Measurements from ENCODE around the gene LIPJ.

Gene LIPJ

GRCh38 chr10:88544140-88544870 is 42.3 kb upstream of the LIPJ start:
- no peak for DNase-seq (ENCODE audit: low spot score)
- in situ Hi-C loops (cut with MboI; ENCODE audit: low pct_unique_long_range_greater_than_20kb, low sequenced_read_pairs, unreplicated experiment) = loop anchor here (10.0 kb wide), 1 partner anchor 140 kb away; no protein-coding TSS in a partner anchor
- TF ChIP-seq CTCF (IDR thresholded peaks at IDR 0.05; ENCODE audit: extremely low read depth, insufficient read depth, missing control alignments) = no peak

DNA sequence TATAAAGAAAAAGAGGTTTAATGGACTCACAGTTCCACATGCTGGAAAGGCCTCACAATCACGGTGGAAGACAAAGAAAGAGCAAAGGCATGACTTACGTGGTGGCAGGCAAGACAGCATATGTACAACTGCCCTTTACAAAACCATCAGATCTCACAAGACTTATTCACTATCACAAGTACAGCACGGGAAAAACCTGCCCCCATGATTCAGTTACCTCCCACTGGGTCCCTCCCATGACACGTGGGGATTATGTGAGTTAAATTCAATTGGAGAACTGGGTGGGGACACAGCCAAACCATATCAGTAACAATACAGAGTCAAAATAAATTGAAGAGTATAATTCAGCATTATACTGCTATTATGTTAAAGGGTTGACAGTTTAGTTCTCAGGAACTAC is 41.2 kb upstream of the LIPJ start:
- in situ Hi-C loops (cut with MboI; ENCODE audit: low pct_unique_long_range_greater_than_20kb, low sequenced_read_pairs, unreplicated experiment) = loop anchor here (10.0 kb wide), 1 partner anchor 141 kb away; no protein-coding TSS in a partner anchor
- DNase-seq (ENCODE audit: low spot score) = no peak
- no peak for TF ChIP-seq CTCF (IDR thresholded peaks at IDR 0.05; ENCODE audit: extremely low read depth, insufficient read depth, missing control alignments)

DNA sequence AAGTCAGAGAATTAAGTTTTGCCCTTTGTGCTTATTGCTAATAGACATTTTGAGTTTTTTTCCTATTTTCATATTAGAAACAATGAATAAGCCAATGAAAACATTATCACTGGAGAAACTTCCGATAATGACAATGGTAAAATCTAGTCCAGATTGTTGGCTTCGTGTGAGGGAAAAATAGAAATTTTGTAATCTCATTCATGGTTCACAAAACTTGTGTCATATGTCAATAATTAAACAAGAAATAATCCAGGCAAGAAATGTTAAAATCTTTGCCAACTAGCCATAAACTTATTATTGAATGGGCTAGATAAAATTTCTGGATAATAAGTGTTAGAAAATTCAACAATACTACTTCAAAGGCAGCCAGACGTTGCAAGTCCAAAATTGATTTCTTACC is 40.1 kb upstream of the LIPJ start:
- in situ Hi-C loops (cut with MboI; ENCODE audit: low pct_unique_long_range_greater_than_20kb, low sequenced_read_pairs, unreplicated experiment) = loop anchor here (10.0 kb wide), 1 partner anchor 142 kb away; no protein-coding TSS in a partner anchor
- no peak for DNase-seq (ENCODE audit: low spot score)
- no peak for TF ChIP-seq CTCF (IDR thresholded peaks at IDR 0.05; ENCODE audit: extremely low read depth, insufficient read depth, missing control alignments)

DNA sequence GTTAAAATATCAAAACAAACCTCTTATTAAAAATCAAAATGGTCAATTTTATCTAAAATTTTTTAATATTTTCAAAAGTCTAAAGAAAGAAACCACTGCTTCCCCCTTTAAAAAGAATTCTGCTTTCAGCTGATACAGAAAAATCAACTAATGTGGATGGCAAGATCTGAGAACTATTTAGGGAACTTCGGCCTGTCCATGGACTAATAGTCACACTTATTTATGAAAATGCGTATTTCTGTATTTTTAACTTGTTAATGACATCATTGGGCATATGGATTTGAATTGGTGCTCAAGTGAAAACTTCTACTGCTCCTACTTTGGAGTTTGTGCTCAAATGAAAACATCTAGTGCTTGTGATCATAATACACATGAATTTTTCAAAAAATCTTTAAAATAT is 35.3 kb upstream of the LIPJ start:
- no peak for TF ChIP-seq CTCF (IDR thresholded peaks at IDR 0.05; ENCODE audit: extremely low read depth, insufficient read depth, missing control alignments)
- in situ Hi-C loops (cut with MboI; ENCODE audit: low pct_unique_long_range_greater_than_20kb, low sequenced_read_pairs, unreplicated experiment) = loop anchor here (5.0 to 25.0 kb wide), 3 partner anchors 261 to 889 kb away; partner anchors contain the start of genes KLLN, LIPM, PAPSS2 and PTEN
- DNase-seq (ENCODE audit: low spot score) = no peak

DNA sequence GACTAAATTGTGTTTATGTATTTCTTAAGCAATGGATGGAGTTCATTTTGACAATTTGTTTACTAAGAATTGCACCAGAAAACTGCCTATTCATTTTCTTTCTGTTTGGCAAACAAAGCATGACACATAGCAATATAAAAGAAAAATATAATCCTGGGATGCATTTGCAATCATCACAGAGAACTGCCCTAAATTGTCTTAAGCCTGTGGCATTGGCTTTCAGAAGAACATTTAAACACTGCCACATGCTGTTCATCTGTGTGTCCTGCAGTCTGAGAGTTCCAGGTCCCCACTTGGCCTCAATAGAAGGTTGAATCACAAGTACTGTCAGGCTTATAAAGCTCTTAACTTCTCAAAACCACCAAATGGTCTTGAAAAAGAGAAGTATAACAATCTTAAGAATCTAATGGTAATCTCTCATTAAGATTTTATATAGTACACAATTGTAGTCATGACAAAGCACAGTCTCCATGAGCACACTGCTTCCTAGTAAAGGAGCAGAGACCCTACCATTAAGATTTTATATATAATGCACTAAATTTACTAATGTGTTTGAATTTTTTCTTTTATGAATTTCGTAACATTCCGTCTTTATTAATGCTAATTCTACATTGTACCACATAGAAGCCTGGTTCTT is 33.3 kb upstream of the LIPJ start:
- in situ Hi-C loops (cut with MboI; ENCODE audit: low pct_unique_long_range_greater_than_20kb, low sequenced_read_pairs, unreplicated experiment) = loop anchor here (5.0 to 25.0 kb wide), 3 partner anchors 259 to 891 kb away; partner anchors contain the start of genes KLLN, LIPM, PAPSS2 and PTEN
- peak; percentile 43 for DNase-seq (ENCODE audit: low spot score)
- peak; percentile 88 for TF ChIP-seq CTCF (IDR thresholded peaks at IDR 0.05; ENCODE audit: extremely low read depth, insufficient read depth, missing control alignments)

DNA sequence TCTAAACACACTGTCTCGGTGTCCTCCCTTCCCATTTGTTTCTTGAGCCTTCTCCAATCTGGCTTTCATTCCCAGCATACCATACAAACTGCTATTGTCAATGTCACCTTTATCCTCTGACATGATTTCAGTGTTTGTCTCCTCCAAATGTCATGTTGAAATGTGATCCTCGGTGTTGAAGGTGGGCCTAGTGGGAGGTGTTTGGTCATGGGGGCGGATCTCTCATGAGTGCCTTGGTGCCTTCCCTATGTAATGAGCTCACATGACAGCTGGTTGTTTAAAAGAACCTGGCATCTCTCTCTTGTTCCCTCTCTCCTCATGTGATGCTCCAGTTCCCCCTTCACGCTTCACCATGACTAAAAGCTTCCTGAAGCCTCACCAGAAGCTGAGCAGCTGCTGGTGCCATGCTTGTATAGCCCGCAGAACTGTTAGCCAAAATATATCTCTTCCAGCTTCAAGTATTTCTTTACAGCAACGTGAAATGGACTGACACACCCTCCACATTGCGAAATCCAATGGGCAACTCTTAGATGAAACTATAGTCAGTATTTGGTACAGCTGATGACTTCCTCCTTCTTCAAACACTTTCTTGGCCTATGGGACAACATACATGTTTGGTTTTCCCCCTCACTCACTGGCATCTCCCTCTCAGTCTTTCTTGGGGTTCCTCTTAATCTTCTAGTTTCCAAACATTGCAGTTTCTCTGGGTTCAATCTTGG is 31.2 kb upstream of the LIPJ start:
- no peak for TF ChIP-seq CTCF (IDR thresholded peaks at IDR 0.05; ENCODE audit: extremely low read depth, insufficient read depth, missing control alignments)
- DNase-seq (ENCODE audit: low spot score) = no peak
- in situ Hi-C loops (cut with MboI; ENCODE audit: low pct_unique_long_range_greater_than_20kb, low sequenced_read_pairs, unreplicated experiment) = loop anchor here (25.0 kb wide), 2 partner anchors 257 to 893 kb away; partner anchors contain the start of genes LIPM and PAPSS2
